PC-3 (cell line): ENCODE measurements around the gene NTN3. TPM values are rescaled to one million over a fixed set of nuclear protein-coding genes. Genes with fewer than 3 reads are reported as not detected.
A peak's percentile ranks its signal among the peaks of the same experiment; 100 is the strongest.

Experiments used
- ATAC-seq: fragments of 200-7000 bp; cut with Tn5 transposase; 2 replicates; pipeline ENCODE4 v1.9.1; 2020; ENCODE audit warnings: mild to moderate bottlenecking, moderate library complexity
- BruUV-seq: library from RNA; stranded (reverse); fragments of 400-500 nt; replicated peaks from 2 replicates; lab custom pipeline; 2021; lab: Mats Ljungman, UMichigan
- CTCF ChIA-PET: fragments of 300-600 bp; sonication (Branson Sonifier 250); formaldehyde crosslinking; loops from one replicate; lab custom pipeline; 2022; ENCODE audit warnings: antibody characterized with exemption; lab: Charles Lee
- POLR2A ChIA-PET: fragments of 300-600 bp; sonication (Branson Sonifier 250); formaldehyde crosslinking; loops from one replicate; lab custom pipeline; 2022; ENCODE audit warnings: antibody characterized with exemption; ENCODE audit not compliant: unreplicated experiment; lab: Charles Lee
- DNase-seq: peaks from one replicate; pipeline ENCODE4 v3.0.0-alpha.2; 2015
- H2AFZ ChIP-seq: fragments of 300-600 bp; sonication (generic); 2 replicates; pipeline ENCODE4 v1.6.0; 2016; ENCODE audit warnings: antibody characterized with exemption, low read length
- H3F3A ChIP-seq: fragments of 300-600 bp; sonication (generic); one replicate; pipeline ENCODE4 v1.6.0; 2017; ENCODE audit warnings: antibody characterized with exemption, low read length, control low read depth, mild to moderate bottlenecking; ENCODE audit not compliant: unreplicated experiment
- H3K27ac ChIP-seq: fragments of 300-600 bp; sonication (generic); 2 replicates; pipeline ENCODE4 v1.5.1; 2016; ENCODE audit warnings: mild to moderate bottlenecking, low read length
- H3K27me3 ChIP-seq: fragments of 300-600 bp; sonication (generic); 2 replicates; pipeline ENCODE4 v1.6.1; 2016; ENCODE audit warnings: low read length, mixed read lengths
- H3K36me3 ChIP-seq: fragments of 300-600 bp; sonication (generic); 2 replicates; pipeline ENCODE4 v1.6.1; 2016; ENCODE audit warnings: low read depth, mixed run types, low read length, mixed read lengths
- H3K4me1 ChIP-seq: fragments of 300-600 bp; sonication (generic); 2 replicates; pipeline ENCODE4 v1.5.1; 2016; ENCODE audit warnings: low read length; ENCODE audit not compliant: insufficient read depth
- H3K4me2 ChIP-seq: fragments of 300-600 bp; sonication (generic); 2 replicates; pipeline ENCODE4 v1.6.0; 2016; ENCODE audit warnings: low read length
- H3K4me3 ChIP-seq: fragments of 300-600 bp; sonication (generic); 2 replicates; pipeline ENCODE4 v1.5.1; 2016; ENCODE audit warnings: mild to moderate bottlenecking, low read length, mixed read lengths
- H3K79me2 ChIP-seq: fragments of 300-600 bp; sonication (generic); 2 replicates; pipeline ENCODE4 v1.6.1; 2017; ENCODE audit warnings: low read length, mixed read lengths
- H3K9ac ChIP-seq: fragments of 300-600 bp; sonication (generic); 2 replicates; pipeline ENCODE4 v1.6.0; 2016; ENCODE audit warnings: mild to moderate bottlenecking, low read length
- H3K9me2 ChIP-seq: fragments of 300-600 bp; sonication (generic); replicated peaks from 2 replicates; pipeline ENCODE4 v1.6.1; 2016; ENCODE audit warnings: mixed run types, low read length, mixed read lengths
- H3K9me3 ChIP-seq: fragments of 300-600 bp; sonication (generic); 2 replicates; pipeline ENCODE4 v1.6.1; 2016; ENCODE audit warnings: low read length, mixed read lengths
- H4K20me1 ChIP-seq: fragments of 300-600 bp; sonication (generic); 2 replicates; pipeline ENCODE4 v1.6.1; 2016; ENCODE audit warnings: low read length, mixed read lengths
- CTCF ChIP-seq: fragments of 300-600 bp; sonication (generic); conservative IDR thresholded peaks from 2 replicates; pipeline ENCODE4 v1.5.1; 2017; ENCODE audit warnings: antibody characterized with exemption, low read depth, mild to moderate bottlenecking, low read length
- EZH2 ChIP-seq: fragments of 300-600 bp; sonication (generic); IDR thresholded peaks from one replicate; pipeline ENCODE4 v1.6.1; 2017; ENCODE audit warnings: antibody characterized with exemption, mild to moderate bottlenecking, low read length; ENCODE audit not compliant: unreplicated experiment
- EZH2phosphoT487 ChIP-seq: fragments of 300-600 bp; sonication (generic); IDR thresholded peaks from 2 replicates; pipeline ENCODE4 v1.6.1; 2018; ENCODE audit warnings: mild to moderate bottlenecking, antibody characterized with exemption, low read length, borderline replicate concordance
- intact Hi-C: fragments of 100-400 bp; cut with micrococcal nuclease; formaldehyde crosslinking; loops from 2 replicates; pipeline ENCODE4 v1.9.0; 2023
- total RNA-seq: library from RNA; depleted of rRNA; stranded (reverse); fragments of >200 nt; gene quantifications from 2 replicates; pipeline ENCODE4 v1.2.3, GENCODE V29; 2014

Gene NTN3
- total RNA-seq, 1 experiment from 2014 or later, result not detected

DNA sequence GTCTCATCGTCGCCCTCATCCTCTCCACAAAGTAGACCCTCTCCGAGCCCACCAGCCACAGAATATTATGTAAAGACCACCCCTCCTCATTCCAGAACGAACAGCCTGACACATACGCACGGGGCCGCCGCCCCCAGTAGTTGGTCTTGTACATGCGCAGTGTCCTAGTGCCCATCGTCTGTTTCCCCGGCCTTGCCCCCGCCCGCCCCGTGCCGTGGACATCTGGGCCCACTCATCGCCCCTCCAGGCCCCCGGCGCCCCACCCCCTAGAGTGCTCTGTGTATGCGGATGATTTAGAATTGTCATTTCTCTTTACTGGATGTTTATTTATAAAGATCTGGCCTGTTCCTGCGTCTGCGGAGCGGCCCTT is 48.6 kb downstream of the NTN3 start:
- Histone ChIP-seq H3K9me3 (no peaks in the 10 kb centered on the region), H3K27me3 (no peaks in the 10 kb centered on the region), H3K4me1 (peaks cover 32% of the 10 kb centered on the region), H4K20me1 (peaks cover 38% of the 10 kb centered on the region), H3K9ac (no peak overlapping the region), H3K4me3 (no peak overlapping the region), H3K27ac (no peak overlapping the region), H3F3A (no peaks in the 10 kb centered on the region), H3K4me2 (peak overlapping the region; percentile 44; the same call in 1 of the 2 replicates), H3K9me2 (no peaks in the 10 kb centered on the region), H2AFZ (no peak overlapping the region), H3K36me3 (peaks cover 11% of the 10 kb centered on the region; the same call in 1 of the 2 replicates), H3K79me2 (peaks cover 69% of the 10 kb centered on the region)
- ChIA-PET POLR2A (no interaction called here), CTCF (interaction anchor here (0.5 kb wide), 1 partner anchor 83 kb away, joined by 5 read pairs; no protein-coding TSS in a partner anchor)
- ATAC-seq, result no peak
- no peak for TF ChIP-seq CTCF
- intact Hi-C loops, result no loop called here
- no TSS peak for BruUV-seq
- no peak for DNase-seq

DNA sequence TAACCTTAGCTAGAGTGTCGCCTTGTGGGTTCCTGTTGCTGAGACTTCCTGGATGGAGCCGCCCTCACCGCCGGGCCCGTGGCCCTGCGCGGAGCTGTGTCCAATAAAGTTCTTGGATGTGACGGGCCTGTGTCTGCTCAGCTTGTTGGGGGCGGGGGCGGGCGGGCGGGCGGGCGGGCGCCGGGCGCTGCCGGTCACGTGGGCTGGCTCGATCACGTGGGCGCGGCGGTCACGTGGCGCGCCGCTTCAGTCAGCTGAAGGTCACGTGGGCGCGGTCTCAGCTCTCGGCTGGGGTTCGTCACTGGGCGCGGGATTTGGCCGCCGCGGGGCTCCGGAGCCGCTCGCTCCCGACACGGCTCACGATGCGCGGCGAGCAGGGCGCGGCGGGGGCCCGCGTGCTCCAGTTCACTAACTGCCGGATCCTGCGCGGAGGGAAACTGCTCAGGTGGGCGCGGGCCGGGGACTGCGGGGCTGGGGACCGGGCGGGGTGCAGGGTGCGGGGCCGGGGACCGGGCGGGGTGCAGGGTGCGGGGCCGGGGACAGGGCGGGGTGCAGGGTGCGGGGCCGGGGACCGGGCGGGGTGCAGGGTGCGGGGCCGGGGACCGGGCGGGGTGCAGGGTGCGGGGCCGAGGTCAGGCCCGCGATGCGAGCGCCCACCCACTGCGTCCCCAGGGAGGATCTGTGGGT is 49.1 kb downstream of the NTN3 start, which contains the start of gene AMDHD2:
AMDHD2 (plus strand) TSS at position 275 of the 687 bp plus-strand sequence; CDS start at position 363, 88 bp downstream.
- no peak within 1 kb of the TSS for H2AFZ ChIP-seq
- POLR2A ChIA-PET, result interaction anchor here (0.8 kb wide), 1 partner anchor 11 kb away, joined by 14 read pairs; the partner anchor contains the start of gene CEMP1

More for the DNA sequence above, 49.1 kb downstream of the NTN3 start, which contains the start of gene AMDHD2:
- DNase-seq (peak; percentile 82), ATAC-seq (peak; percentile 78)
- peaks cover 28% of the 10 kb centered on the region for H3K4me1 ChIP-seq
- peaks cover 11% of the 10 kb centered on the region; the same call in 1 of the 2 replicates for H3K36me3 ChIP-seq
- no peaks in the 10 kb centered on the region for H3K27me3 ChIP-seq
- CTCF ChIA-PET, result interaction anchor here (0.5 kb wide), 1 partner anchor 82 kb away, joined by 5 read pairs; no protein-coding TSS in a partner anchor
- H3K79me2 ChIP-seq, result peaks cover 64% of the 10 kb centered on the region
- H3K9me2 ChIP-seq, result no peaks in the 10 kb centered on the region
- peak within 1 kb of the TSS; percentile 92 for H3K4me2 ChIP-seq
- H4K20me1 ChIP-seq, result peaks cover 32% of the 10 kb centered on the region
- peak within 1 kb of the TSS; percentile 78 for H3K4me3 ChIP-seq
- intact Hi-C loops, result no loop called here
- no peaks in the 10 kb centered on the region for H3K9me3 ChIP-seq
- no peak for TF ChIP-seq EZH2phosphoT487
- TF ChIP-seq CTCF, result no peak
- no peak for TF ChIP-seq EZH2
- no TSS peak for BruUV-seq
- H3K9ac ChIP-seq, result peak within 1 kb of the TSS; percentile 79
- no peaks in the 10 kb centered on the region for H3F3A ChIP-seq
- H3K27ac ChIP-seq, result peak within 1 kb of the TSS; percentile 48
